Retina (tissue), 1 donor: ENCODE data around the gene EGLN3.

Source experiments
- DNase-seq: peaks from one replicate; pipeline ENCODE4 v3.0.0-alpha.2; 2016

Gene EGLN3

GRCh38 chr14:33909380-33910084, 41.3 kb downstream of the EGLN3 start:
- no peak for DNase-seq

GRCh38 chr14:33908540-33909223, 42.2 kb downstream of the EGLN3 start:
- no peak for DNase-seq

GRCh38 chr14:33906968-33907367, 43.9 kb downstream of the EGLN3 start:
- no peak for DNase-seq

- DNase-seq, result no peak
Measured at GRCh38 chr14:33904609-33905008, 46.3 kb downstream of the EGLN3 start.

- no peak for DNase-seq
Measured at GRCh38 chr14:33903369-33903768, 47.5 kb downstream of the EGLN3 start.

GRCh38 chr14:33902363-33902762, 48.5 kb downstream of the EGLN3 start:
- DNase-seq, result no peak

- DNase-seq, result no peak
Measured at GRCh38 chr14:33901426-33902155, 49.3 kb downstream of the EGLN3 start.

DNA sequence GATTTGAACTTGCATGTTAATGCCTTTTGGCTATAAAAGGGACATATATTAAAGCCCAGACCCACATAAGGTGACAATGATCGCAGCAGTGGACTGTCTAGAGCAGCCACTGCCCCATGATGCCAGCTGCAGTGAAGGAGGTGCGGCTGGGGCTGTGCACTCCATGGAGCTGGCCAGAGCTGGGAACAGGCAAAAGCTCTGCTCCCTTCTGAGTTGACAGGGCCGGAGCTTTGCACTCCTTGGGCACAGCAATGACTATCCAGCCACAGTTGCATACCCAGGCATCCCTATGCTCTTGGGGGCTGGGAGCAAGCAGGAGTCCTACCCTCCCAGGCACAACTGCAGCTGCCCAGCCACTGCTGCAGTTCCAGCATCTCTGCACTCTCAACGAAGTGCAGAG, 50.2 kb downstream of the EGLN3 start:
- DNase-seq, result no peak

GRCh38 chr14:33899723-33900341, 51.0 kb downstream of the EGLN3 start:
- DNase-seq, result no peak

DNA sequence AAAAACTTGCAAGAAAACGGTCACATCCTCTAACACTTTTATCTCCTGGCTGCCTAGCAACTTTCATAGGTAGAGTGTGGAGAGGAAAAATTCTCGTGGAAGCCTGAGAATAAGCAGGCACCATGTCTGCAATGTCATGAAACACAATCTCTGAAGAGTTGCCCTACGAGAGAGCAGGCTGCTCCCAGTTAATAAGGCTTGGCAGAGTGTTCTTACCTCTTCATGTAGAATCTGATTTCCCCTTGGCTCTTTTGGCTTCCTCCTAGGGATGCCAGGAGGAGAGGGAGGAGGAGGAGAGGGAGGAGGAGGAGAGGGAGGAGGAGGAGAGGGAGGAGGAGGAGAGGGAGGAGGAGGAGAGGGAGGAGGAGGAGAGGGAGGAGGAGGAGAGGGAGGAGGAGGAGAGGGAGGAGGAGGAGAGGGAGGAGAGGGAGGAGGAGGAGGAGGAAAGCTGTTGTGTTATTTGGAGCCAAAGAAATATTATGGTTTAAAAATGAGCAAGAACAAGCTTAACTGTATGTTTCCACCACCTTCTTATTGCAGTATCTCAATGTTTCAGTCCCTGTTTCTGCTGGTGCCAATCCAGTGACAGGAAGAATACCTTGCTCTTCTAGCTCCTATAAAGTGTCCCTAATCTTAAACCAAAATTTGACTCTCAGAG, 52.9 kb downstream of the EGLN3 start:
- no peak for DNase-seq

DNA sequence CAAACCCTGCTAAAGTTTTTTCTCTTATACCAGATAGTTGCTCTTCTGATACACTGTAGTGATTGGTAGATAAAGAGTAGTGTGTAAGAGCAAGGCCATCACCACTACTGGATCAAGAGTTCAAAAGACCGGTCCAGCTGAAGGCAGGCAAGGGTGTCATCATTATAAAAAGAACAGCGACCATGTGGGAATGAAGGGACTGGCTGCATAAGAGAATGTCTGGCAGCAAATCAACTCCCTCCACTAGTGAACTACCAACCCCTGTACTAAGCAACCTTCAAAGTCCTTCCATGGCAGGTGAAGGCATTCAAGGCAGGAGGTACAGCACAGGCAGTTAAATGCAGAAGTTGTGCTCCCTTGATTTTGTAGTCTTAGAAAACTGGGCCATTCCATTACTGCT, 53.5 kb downstream of the EGLN3 start:
- DNase-seq, result no peak

DNA sequence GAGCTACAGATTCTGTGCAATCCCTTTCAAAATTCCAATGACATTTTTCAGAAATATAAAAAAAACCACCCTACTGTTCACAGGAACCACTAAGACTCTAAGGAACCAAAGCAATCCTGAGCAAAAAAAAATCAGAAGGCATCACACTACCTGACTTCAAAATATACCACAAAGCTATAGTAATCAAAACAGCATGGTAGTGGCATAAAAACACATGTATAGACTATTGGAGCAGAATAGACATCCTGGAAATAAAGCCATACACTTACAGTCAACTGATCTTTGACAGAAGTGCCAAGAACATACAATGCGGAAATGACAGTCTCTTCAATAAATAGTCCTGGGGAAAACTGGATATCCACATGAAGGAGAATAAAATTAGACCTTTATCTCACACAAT, 56.5 kb downstream of the EGLN3 start:
- DNase-seq, result no peak

- DNase-seq, result no peak
Measured at GRCh38 chr14:33891700-33892099, 59.2 kb downstream of the EGLN3 start.

DNA sequence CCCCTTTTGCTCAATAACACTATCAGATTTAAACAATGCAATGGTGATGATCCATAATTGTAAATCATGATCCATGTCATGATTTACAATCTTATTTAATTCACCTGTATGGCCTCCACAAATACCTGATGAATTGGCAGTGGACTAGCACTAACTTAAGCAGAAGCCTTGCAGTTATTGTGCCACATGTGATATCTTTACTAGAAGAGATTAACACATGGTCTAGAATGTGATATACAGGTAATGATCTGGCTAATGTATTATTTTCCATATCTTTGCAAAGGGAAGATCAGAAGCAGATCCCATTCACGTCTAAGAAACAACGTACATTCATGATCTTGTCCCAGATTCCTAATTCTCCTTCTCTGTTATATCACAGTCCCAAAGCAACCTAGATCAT, 66.0 kb downstream of the EGLN3 start:
- no peak for DNase-seq

GRCh38 chr14:33880330-33880729, 70.5 kb downstream of the EGLN3 start:
- DNase-seq, result no peak

DNA sequence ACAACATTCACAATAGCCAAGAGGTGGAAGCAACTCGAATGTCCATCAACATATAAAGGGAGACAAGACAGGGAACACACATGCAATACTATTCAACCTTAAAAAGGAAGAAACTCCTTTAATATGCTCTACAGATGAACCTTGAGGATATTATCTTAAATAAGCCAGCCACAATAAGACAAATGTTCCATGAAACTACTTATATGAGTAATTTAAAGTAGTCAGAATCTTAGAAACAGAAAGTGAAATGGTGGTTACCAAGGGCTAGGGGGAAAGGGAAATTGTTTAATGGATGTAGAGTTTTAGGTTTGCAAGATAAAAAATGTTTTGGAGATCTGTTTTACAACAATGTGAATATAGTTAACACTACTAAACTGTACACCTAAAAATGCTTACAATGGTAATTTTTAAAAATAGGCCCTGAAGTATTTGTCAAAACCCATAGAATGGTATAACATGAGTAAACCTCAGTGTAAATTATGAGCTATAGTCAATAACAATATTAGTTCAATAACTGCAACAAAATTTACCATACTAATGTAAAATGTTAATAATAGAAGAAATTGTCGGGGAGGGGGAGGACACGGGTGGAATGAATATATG, 71.1 kb downstream of the EGLN3 start:
- no peak for DNase-seq

- DNase-seq, result no peak
Measured at GRCh38 chr14:33876274-33876673, 74.6 kb downstream of the EGLN3 start.
